Vagina (tissue), 2 donors: ENCODE results near the gene PPP5C.

Experiments used
- CTCF ChIP-seq, 3 experiments: fragments of 450-650 bp in 2 of 3; fragments of 200-600 bp in 1 of 3; sonication (generic) in 1 of 3; IDR thresholded peaks; one replicate each; pipeline ENCODE4 v1.5.1; 2017 to 2019; ENCODE audit warnings: antibody characterized with exemption in 3 of 3, mild to moderate bottlenecking in 2 of 3, moderate library complexity in 2 of 3
- POLR2AphosphoS5 ChIP-seq, 2 donors: sonication (generic); formaldehyde crosslinking; IDR thresholded peaks; one replicate each; pipeline ENCODE4 v1.9.0; 2017; ENCODE audit warnings: antibody characterized with exemption in 2 of 2, mild to moderate bottlenecking in 2 of 2, low read depth in 1 of 2; ENCODE audit not compliant: insufficient read depth in 1 of 2

GRCh38 chr19:46299004-46299509, 47.8 kb upstream of the PPP5C start:
- TF ChIP-seq CTCF (IDR thresholded peaks at IDR 0.05): no peak
- peak; percentile 94 to 97 for TF ChIP-seq POLR2AphosphoS5 (IDR thresholded peaks at IDR 0.05; ENCODE audit: insufficient read depth in 1 of 2, low read depth in 1 of 2)
